Measurements from ENCODE around the gene SLC26A3.

SLC26A3 gene

DNA sequence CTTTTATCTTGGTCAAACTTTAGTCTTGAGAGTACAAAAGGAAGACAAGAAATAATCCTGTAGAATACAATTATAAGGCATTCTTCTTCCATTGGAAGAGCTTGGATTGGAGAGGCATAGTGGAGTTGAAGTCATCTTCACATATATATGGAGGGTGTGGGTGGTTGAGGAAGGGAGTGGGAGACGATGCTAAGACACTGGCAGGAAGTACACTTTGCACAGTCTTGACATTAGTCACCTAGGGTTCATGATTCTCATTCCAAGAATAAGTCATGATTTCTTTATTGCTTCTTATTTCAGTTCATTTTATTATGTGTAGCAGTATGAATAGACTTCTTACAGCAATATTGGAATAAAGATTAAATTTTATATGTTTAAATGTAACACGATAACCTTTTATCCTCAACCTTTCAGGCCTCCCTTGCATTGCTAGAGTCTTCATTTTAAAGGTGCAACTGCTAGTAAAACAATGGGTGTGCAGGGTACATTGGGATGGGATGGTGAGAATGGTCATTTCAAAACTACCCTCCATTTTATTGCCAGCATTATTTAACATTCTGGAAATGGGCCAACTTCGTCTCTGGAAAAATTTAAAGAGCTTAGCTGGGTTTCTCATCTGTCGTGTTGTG, 12.3 kb upstream of the SLC26A3 start:
- no peak for DNase-seq (ENCODE audit: low read depth)

GRCh38 chr7:107813524-107813923, 10.5 kb upstream of the SLC26A3 start:
- DNase-seq (ENCODE audit: low read depth), result no peak

- no peak for DNase-seq (ENCODE audit: low read depth)
These were observed 8.9 kb upstream of the SLC26A3 start for GRCh38 chr7:107811934-107812333.

DNA sequence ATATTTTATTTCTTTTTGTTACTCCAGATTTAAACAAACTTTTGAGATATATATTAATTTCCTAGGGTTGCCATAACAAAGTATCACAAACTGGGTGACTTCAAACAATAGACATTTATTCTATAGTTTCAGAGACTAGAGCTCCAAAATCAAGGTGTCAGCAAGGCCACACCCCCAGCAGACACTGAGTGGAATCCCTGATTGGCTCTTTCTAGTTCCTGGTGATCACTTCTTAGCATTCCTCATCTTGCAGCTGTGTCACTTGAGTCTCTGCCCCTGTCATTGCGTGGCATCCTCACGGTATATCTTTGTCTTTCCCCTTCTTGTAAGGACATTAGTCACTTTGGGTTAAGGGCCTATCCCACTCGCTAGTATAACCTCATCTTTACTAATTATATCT, 7.6 kb upstream of the SLC26A3 start:
- DNase-seq (ENCODE audit: low read depth), result no peak

DNA sequence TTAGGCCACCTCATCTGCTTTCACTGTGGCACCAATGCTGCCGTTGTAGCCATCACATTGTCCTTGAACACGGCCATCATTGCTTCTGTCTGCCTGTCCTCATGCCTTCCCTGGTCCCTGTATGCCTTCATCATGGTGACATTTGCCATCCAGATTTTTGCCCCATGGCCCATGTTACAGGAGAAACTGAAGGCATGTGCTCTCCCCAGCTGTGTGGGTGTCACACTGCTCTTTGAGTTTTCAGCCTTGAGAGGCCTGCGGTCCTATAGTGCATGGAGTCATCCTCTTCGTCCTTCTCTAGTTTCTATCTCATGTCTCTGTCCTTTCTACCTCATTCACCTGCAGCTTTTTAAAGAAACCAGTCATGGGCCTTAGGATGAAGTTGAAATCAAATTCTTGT, 6.2 kb upstream of the SLC26A3 start:
- DNase-seq (ENCODE audit: low read depth), result no peak

DNA sequence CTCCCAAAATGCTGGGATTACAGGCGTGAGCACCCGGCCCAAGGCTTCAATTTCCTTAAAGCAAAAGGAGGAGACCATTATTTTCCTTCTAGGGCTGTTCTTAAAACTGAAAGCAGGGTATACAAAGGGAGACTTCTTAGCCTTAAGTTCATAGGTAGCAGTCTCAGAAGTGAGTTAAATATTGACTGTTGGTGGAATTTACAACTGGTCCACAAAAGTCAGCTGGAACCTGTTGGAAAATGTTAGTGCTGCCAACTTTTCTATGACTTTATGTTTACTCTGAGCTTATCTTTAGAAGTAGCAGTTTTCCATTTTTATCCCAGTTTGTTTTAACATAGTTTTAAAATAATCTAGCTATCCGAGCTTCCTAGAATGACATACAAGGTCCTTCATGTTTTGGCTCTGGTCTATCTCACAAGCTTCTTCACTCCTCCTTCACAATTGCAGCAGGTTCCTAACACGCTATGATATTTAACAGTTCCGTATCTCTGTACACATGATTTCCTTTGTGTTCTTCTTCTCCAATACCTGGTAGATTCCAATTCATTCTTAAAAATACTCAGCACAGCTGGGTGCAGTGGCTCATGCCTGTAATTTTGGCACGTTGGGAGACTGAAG, 3.3 kb downstream of the SLC26A3 start:
- DNase-seq (ENCODE audit: low read depth), result no peak

- no peak for DNase-seq (ENCODE audit: low read depth)
These were observed 10.7 kb downstream of the SLC26A3 start for GRCh38 chr7:107792364-107792763.

DNA sequence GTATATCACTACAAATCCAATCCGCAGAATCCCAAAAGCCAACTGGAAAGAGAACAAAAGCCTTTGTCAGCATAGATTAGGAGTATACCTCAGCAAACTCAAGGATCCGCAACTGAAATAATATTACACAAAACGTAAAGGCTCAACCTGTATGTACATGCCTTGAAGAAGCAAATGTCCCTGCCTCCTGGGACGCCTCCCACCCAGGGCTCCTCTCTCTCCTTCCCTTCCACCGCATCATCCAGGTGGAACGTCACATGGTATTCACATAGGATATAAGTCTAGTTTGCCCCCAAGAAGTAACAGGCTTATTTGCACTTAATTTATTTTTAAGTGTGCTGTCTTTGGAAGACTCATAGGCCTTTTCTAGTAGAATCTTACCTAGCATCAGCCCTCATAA, 13.4 kb downstream of the SLC26A3 start:
- no peak for DNase-seq (ENCODE audit: low read depth)

GRCh38 chr7:107788662-107789061, 14.4 kb downstream of the SLC26A3 start:
- no peak for DNase-seq (ENCODE audit: low read depth)

DNA sequence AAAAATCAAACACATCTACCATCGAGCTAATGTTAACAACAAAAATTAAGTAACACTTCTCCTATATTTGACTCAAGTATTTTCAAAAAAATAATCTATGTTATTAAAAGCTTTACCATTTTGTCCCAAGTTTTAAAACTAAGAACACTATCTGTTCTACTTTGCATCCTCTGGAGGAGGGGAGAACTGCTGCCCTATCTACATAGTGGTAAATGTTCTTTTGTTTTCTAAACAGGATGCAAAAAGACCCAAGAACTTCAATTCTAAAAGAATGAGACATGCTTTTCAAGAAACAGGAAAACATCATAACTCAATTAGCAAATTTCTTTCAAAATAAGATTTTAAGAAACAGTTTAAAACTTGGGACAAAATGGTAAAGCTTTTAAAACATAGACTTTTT, 14.8 kb downstream of the SLC26A3 start:
- DNase-seq (ENCODE audit: low read depth), result no peak

DNA sequence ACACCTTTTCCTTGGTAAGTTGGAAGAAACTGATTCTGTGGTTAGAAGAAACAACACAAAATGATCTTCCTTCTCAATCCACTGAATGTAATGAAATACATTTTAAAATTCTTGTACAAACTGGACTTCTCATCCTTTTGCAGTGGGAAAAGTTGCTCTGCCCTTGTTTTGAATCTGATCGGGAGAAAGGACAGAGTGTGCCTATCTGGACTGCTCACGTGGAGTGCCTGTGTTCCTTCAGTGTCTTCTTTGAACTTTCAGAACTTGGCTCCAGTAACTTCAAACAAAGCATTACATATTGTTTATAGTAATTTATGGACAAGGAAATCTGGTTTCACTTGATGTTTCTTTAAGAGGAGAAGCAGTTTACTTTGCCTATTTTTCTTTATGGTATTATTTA, 17.1 kb downstream of the SLC26A3 start:
- no peak for DNase-seq (ENCODE audit: low read depth)

- no peak for DNase-seq (ENCODE audit: low read depth)
These were observed 17.9 kb downstream of the SLC26A3 start for GRCh38 chr7:107785170-107785569.

GRCh38 chr7:107783648-107784047, 19.4 kb downstream of the SLC26A3 start:
- DNase-seq (ENCODE audit: low read depth), result no peak

- no peak for DNase-seq (ENCODE audit: low read depth)
These were observed 20.6 kb downstream of the SLC26A3 start for GRCh38 chr7:107782374-107782773.

GRCh38 chr7:107779647-107780099, 23.4 kb downstream of the SLC26A3 start:
- DNase-seq (ENCODE audit: low read depth), result no peak

GRCh38 chr7:107778283-107778682, 24.7 kb downstream of the SLC26A3 start:
- no peak for DNase-seq (ENCODE audit: low read depth)

GRCh38 chr7:107777702-107778101, 25.3 kb downstream of the SLC26A3 start:
- no peak for DNase-seq (ENCODE audit: low read depth)

DNA sequence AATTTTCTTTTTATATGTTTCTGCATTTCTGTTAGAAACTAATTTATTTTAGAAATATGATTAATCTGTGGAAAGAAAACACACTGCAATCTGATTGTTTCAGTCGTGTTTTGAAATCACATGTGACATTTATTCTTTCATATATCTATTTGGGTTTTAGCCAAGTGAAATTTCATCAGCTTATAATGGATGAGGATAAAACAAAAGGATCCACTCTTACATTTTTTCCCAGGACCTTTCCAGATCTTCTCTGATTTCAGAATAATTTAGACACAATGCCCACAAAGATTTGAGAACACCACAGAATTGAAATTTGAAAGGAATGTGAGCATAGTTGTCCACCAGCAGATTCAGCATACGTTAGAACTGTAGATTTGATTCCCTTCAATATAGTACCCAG, 30.0 kb downstream of the SLC26A3 start:
- no peak for DNase-seq (ENCODE audit: low read depth)

- no peak for DNase-seq (ENCODE audit: low read depth)
These were observed 34.8 kb downstream of the SLC26A3 start for GRCh38 chr7:107768263-107768662.

DNA sequence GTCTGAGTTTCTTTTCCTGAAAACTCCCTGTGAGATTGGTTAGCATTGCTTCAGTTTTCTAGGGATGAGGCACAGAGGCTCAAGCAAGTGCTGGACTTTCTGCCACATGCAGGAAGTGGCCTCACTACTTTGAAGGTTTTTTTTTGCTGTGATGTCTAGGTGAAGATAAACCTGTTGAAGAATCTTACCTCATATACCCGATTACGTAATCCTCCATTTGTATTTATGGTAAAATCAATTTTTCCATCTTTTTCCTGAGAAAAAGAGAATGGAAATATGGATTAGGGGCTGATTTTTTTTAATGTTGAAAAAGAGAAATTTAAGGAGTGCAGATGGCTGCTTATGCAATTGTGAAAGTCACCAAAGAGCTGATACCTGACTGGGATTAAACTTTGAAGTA, 35.6 kb downstream of the SLC26A3 start:
- no peak for DNase-seq (ENCODE audit: low read depth)

DNA sequence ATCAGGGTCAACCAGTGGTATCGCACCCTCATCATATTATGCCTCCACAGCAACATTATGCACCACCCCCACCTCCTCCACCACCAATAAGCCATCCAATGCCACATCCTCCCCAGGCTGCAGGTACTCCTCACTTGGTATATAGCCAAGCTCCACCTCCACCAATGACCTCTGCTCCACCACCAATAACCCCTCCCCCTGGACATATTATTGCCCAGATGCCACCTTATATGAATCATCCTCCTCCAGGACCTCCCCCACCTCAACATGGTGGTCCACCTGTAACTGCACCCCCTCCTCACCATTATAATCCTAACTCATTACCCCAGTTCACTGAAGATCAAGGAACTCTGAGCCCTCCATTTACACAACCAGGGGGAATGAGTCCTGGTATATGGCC, 44.4 kb downstream of the SLC26A3 start:
- no peak for DNase-seq (ENCODE audit: low read depth)

GRCh38 chr7:107754642-107755041, 48.4 kb downstream of the SLC26A3 start:
- no peak for DNase-seq (ENCODE audit: low read depth)

DNA sequence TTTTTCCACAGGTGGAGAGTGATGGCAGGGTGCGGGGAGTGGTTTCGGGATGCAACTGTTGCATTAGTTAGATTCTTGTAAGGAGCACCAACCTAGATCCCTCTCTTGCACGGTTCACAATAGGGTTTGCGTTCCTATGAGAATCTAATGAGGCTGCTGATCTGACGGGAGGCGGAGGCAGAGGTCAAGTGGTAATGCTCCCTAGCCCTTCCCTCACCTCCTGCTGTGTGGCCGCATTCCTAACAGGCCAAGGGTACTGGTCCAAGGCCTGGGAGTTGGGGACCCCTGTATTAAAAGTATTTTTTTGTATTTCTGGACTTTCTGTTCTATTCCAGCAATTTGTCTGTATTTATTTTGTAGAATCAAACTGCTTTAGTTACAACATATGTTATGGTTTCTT, 51.9 kb downstream of the SLC26A3 start:
- no peak for DNase-seq (ENCODE audit: low read depth)

GRCh38 chr7:107746006-107746405, 57.0 kb downstream of the SLC26A3 start:
- no peak for DNase-seq (ENCODE audit: low read depth)
